H1 (cell line): Measurements from ENCODE around the gene MED29. TPM values are rescaled to one million over a fixed set of nuclear protein-coding genes. Genes with fewer than 3 reads are reported as not detected.

Source experiments
- CTCF ChIA-PET: fragments of 300-600 bp; sonication (Branson Sonifier 250); formaldehyde crosslinking; loops from one replicate; lab custom pipeline; 2021; ENCODE audit not compliant: partially characterized antibody; lab: Charles Lee
- POLR2A ChIA-PET: fragments of 300-600 bp; sonication (Branson Sonifier 250); formaldehyde crosslinking; loops from one replicate; lab custom pipeline; 2021; ENCODE audit warnings: inconsistent platforms; ENCODE audit not compliant: partially characterized antibody; lab: Charles Lee
- DNase-seq, 2 experiments: peaks; one replicate each; pipeline versions ENCODE4 v3.0.0 to v3.0.0-alpha.2; 2010 to 2022; ENCODE audit warnings: low spot score in 2 of 2, low read depth in 1 of 2, mixed read lengths in 1 of 2
- FAIRE-seq: peaks from 2 replicates; lab custom pipeline; 2011; peaks lifted over from hg19 to GRCh38; lab: Jason Lieb, UNC
- H2AFZ ChIP-seq: 2 replicates; pipeline ENCODE4 v1.8.1; 2012; ENCODE audit warnings: low read length, inconsistent platforms
- H2AK5ac ChIP-seq: 2 replicates; pipeline ENCODE4 v1.6.1; 2013; ENCODE audit warnings: low read depth, low read length
- H2BK120ac ChIP-seq: replicated peaks from 2 replicates; pipeline ENCODE3; 2013; ENCODE audit warnings: low read depth, low read length, inconsistent platforms
- H2BK12ac ChIP-seq: 2 replicates; pipeline ENCODE4 v1.6.1; 2013; ENCODE audit warnings: low read depth, low read length
- H2BK15ac ChIP-seq: 2 replicates; pipeline ENCODE4 v1.6.1; 2013; ENCODE audit warnings: low read length
- H2BK20ac ChIP-seq: 2 replicates; pipeline ENCODE4 v1.6.1; 2013; ENCODE audit warnings: low read length
- H2BK5ac ChIP-seq: 2 replicates; pipeline ENCODE4 v1.6.1; 2013; ENCODE audit warnings: low read depth, low read length
- H3K14ac ChIP-seq: 2 replicates; pipeline ENCODE4 v1.6.1; 2013; ENCODE audit warnings: inconsistent platforms; ENCODE audit not compliant: insufficient read length
- H3K18ac ChIP-seq: 2 replicates; pipeline ENCODE4 v1.6.1; 2013; ENCODE audit warnings: low read length; ENCODE audit errors: extremely low read depth
- H3K23ac ChIP-seq: 2 replicates; pipeline ENCODE4 v1.6.1; 2013; ENCODE audit warnings: inconsistent platforms; ENCODE audit not compliant: insufficient read length
- H3K23me2 ChIP-seq: 2 replicates; pipeline ENCODE4 v1.6.1; 2013; ENCODE audit warnings: low read depth, low read length
- H3K27ac ChIP-seq: 2 replicates; pipeline ENCODE4 v1.6.1; 2011; ENCODE audit warnings: low read depth, low read length, inconsistent platforms
- H3K27me3 ChIP-seq, 4 experiments: replicated peaks in 1 of 4; 1 replicate in 1 of 4; 2 replicates in 3 of 4; pipeline versions ENCODE4 v1.6.1 to v1.8.1; 2011 to 2013; ENCODE audit warnings: low read length in 3 of 4, mild to moderate bottlenecking in 3 of 4, inconsistent platforms in 2 of 4, mixed read lengths in 2 of 4, moderate library complexity in 1 of 4; ENCODE audit not compliant: control insufficient read depth in 3 of 4, insufficient read depth in 3 of 4; ENCODE audit errors: extremely low read depth in 1 of 4
- H3K36me3 ChIP-seq, 4 experiments: 2 replicates each; pipeline versions ENCODE4 v1.6.1 to v1.8.1; 2011 to 2013; ENCODE audit warnings: mild to moderate bottlenecking in 4 of 4, low read length in 3 of 4, moderate library complexity in 2 of 4, control low read depth in 1 of 4, inconsistent platforms in 1 of 4; ENCODE audit not compliant: insufficient read depth in 4 of 4, control insufficient read depth in 2 of 4
- H3K4ac ChIP-seq: replicated peaks from 2 replicates; pipeline ENCODE3; 2013; ENCODE audit warnings: low read length, low read depth, mixed read lengths, inconsistent platforms; ENCODE audit not compliant: insufficient read length
- H3K4me1 ChIP-seq, 4 experiments: replicated peaks in 1 of 4; 1 replicate in 1 of 4; 2 replicates in 3 of 4; pipeline versions ENCODE4 v1.6.1 to v1.8.1; 2011 to 2013; ENCODE audit warnings: low read length in 3 of 4, inconsistent platforms in 2 of 4, mixed read lengths in 1 of 4; ENCODE audit not compliant: insufficient read depth in 4 of 4, control insufficient read depth in 3 of 4
- H3K4me2 ChIP-seq, 2 experiments: 2 replicates each; pipeline versions ENCODE4 v1.6.1 to v1.8.1; 2011 to 2013; ENCODE audit warnings: low read depth in 2 of 2, low read length in 2 of 2, control low read depth in 1 of 2, inconsistent platforms in 1 of 2, mild to moderate bottlenecking in 1 of 2; ENCODE audit not compliant: insufficient read depth in 1 of 2
- H3K4me3 ChIP-seq, 4 experiments: fragments of 200-600, 300-600 bp in 1 of 4; sonication (generic), shearing (Covaris generic), sonication (Bioruptor Twin) in 1 of 4; 2 replicates each; pipeline versions ENCODE4 v1.5.1 to v1.8.1; 2011 to 2016; ENCODE audit warnings: low read length in 4 of 4, low read depth in 3 of 4, control low read depth in 2 of 4, inconsistent platforms in 2 of 4, mild to moderate bottlenecking in 2 of 4, mixed read lengths in 1 of 4, moderate library complexity in 1 of 4; ENCODE audit not compliant: insufficient read depth in 2 of 4; ENCODE audit errors: extremely low read depth in 1 of 4
- H3K56ac ChIP-seq: replicated peaks from 2 replicates; pipeline ENCODE3; 2013; ENCODE audit warnings: low read depth, mild to moderate bottlenecking, mixed read lengths, low read length, inconsistent platforms; ENCODE audit not compliant: insufficient read length
- H3K79me1 ChIP-seq: 2 replicates; pipeline ENCODE4 v1.6.1; 2013; ENCODE audit warnings: low read depth, low read length, control low read depth
- H3K79me2 ChIP-seq, 2 experiments: 2 replicates each; pipeline versions ENCODE4 v1.6.1 to v1.8.1; 2012 to 2013; ENCODE audit warnings: low read length in 2 of 2, mild to moderate bottlenecking in 2 of 2, inconsistent platforms in 1 of 2; ENCODE audit not compliant: insufficient read depth in 2 of 2, control insufficient read depth in 1 of 2
- H3K9ac ChIP-seq, 4 experiments: replicated peaks in 1 of 4; 1 replicate in 1 of 4; 2 replicates in 3 of 4; pipeline versions ENCODE4 v1.6.1 to v1.8.1; 2011 to 2013; ENCODE audit warnings: low read depth in 3 of 4, low read length in 3 of 4, control low read depth in 2 of 4, mild to moderate bottlenecking in 2 of 4, moderate library complexity in 2 of 4, inconsistent platforms in 1 of 4; ENCODE audit errors: extremely low read depth in 1 of 4
- H3K9me3 ChIP-seq, 2 experiments: 2 replicates each; pipeline versions ENCODE4 v1.6.1 to v1.8.1; 2012 to 2013; ENCODE audit warnings: mild to moderate bottlenecking in 2 of 2, moderate library complexity in 2 of 2, control low read depth in 1 of 2, inconsistent platforms in 1 of 2, low read depth in 1 of 2, low read length in 1 of 2, mixed read lengths in 1 of 2; ENCODE audit not compliant: insufficient read depth in 2 of 2
- H4K20me1 ChIP-seq, 2 experiments: replicated peaks in 1 of 2; 2 replicates each; pipeline versions ENCODE3 to v1.8.1; 2011 to 2013; ENCODE audit warnings: inconsistent platforms in 2 of 2, low read length in 2 of 2, mild to moderate bottlenecking in 1 of 2; ENCODE audit not compliant: insufficient read depth in 2 of 2, control insufficient read depth in 1 of 2
- H4K5ac ChIP-seq: 2 replicates; pipeline ENCODE4 v1.6.1; 2013; ENCODE audit warnings: low read length, low read depth, mixed read lengths, inconsistent platforms; ENCODE audit not compliant: insufficient read length
- H4K8ac ChIP-seq: 2 replicates; pipeline ENCODE4 v1.8.0; 2013; ENCODE audit warnings: mild to moderate bottlenecking, moderate library complexity, low read length, inconsistent platforms; ENCODE audit not compliant: insufficient read depth; ENCODE audit errors: extremely low read depth
- H4K91ac ChIP-seq: replicated peaks from 2 replicates; pipeline ENCODE3; 2013; ENCODE audit warnings: low read length, mixed read lengths, inconsistent platforms; ENCODE audit not compliant: insufficient read length
- CBX8 ChIP-seq: fragments of 300-800, 300-1000 bp; sonication (generic); IDR thresholded peaks from 2 replicates; pipeline ENCODE4 v1.7.1; 2016; ENCODE audit warnings: low read depth, low read length, borderline replicate concordance
- POLR2A ChIP-seq, 2 experiments: IDR thresholded peaks; 1 replicate in 1 of 2; 2 replicates in 1 of 2; pipeline ENCODE4 v1.6.1; 2011; ENCODE audit warnings: low read depth in 2 of 2, low read length in 2 of 2, mild to moderate bottlenecking in 2 of 2; ENCODE audit errors: control extremely low read depth in 1 of 2
- POLR2AphosphoS5 ChIP-seq: IDR thresholded peaks from 2 replicates; pipeline ENCODE4 v1.6.1; 2011; ENCODE audit warnings: low read depth, low read length
- SIRT6 ChIP-seq: IDR thresholded peaks from one replicate; pipeline ENCODE4 v1.7.1; 2012; ENCODE audit warnings: low read length, inconsistent platforms
- WGBS, 2 experiments: shearing (Covaris generic) in 1 of 2; methylation state at CpG; one replicate each; pipeline versions ENCODE4 v1.1.6 to v1.1.7; 2013 to 2015; ENCODE audit warnings: low lambda C conversion rate in 2 of 2, mixed read lengths in 2 of 2, inconsistent platforms in 1 of 2, low coverage in 1 of 2, missing lambda C conversion rate in 1 of 2; ENCODE audit not compliant: insufficient replicate concordance in 2 of 2, insufficient coverage in 1 of 2, insufficient read length in 1 of 2; ENCODE audit errors: extremely low coverage in 1 of 2, missing lambda C conversion rate in 1 of 2; 5-methylcytosine and 5-hydroxymethylcytosine counted together
- polyA plus RNA-seq, 7 experiments: library from polyadenylated mRNA; depleted of rRNA in 3 of 7; stranded (reverse) in 5 of 7; unstranded in 2 of 7; fragments of >200 nt in 5 of 7; fragments of 200-250 nt in 2 of 7; gene quantifications; 1 replicate in 5 of 7; 2 replicates in 1 of 7; 4 replicates in 1 of 7; pipeline versions ENCODE4 v1.2.1 to v1.2.3, GENCODE V29; 2011 to 2013; ENCODE audit warnings: missing spikeins in 2 of 7, mixed read lengths in 2 of 7
- total RNA-seq: library from RNA; stranded (reverse); fragmentation: NEBNext Ultra II Directional; extraction: Animal tissue kit (Norgen Biotek cat#: 25700); gene quantifications from 2 replicates; pipeline ENCODE4 v1.2.1, GENCODE V29; 2021

Gene MED29
- total and polyA plus RNA-seq, 2 of the 8 experiments (the other 6 are each of a cell fraction or from before 2014, with no cell fraction given) = 31.1 to 52.5 TPM

- no peak overlapping the region for H3K9ac ChIP-seq
- H3K9me3 ChIP-seq = no peaks in the 10 kb centered on the region
- peak overlapping the region in 2 of 4 experiments; percentile 94 to 97; a peak in 4 of 8 replicates for H3K4me3 ChIP-seq
- 44% methylated on average over 9 of the region's 9 CpGs; no CpG with 5 or more reads in 1 of the 2 experiments for WGBS, 2 experiments
- H3K27ac ChIP-seq = no peak overlapping the region
- H3K36me3 ChIP-seq = peaks cover 0 to 8% (median 0%) of the 10 kb centered on the region in 4 experiments; a peak in 2 of 8 replicates
- no peak overlapping the region for H4K91ac ChIP-seq
- ChIA-PET CTCF (interaction anchor here (0.6 to 2.3 kb wide), 21 partner anchors 11 to 232 kb away, joined by 3 to 128 read pairs (median 4); partner anchors contain the start of genes MED29, PAF1 and RPS16), POLR2A (interaction anchor here (0.7 to 25.7 kb wide), 11 partner anchors 10 to 123 kb away, joined by 3 to 1154 read pairs (median 4); partner anchors contain the start of genes MED29, PAF1, RPS16 and SUPT5H)
- DNase-seq (peak in 1 of 2 experiments; percentile 52), FAIRE-seq (no peak)
- peaks cover 10 to 42% (median 21%) of the 10 kb centered on the region in 4 experiments; a peak in 6 of 7 replicates for H3K4me1 ChIP-seq
- H3K23me2 ChIP-seq = peaks cover 21% of the 10 kb centered on the region
- H3K14ac ChIP-seq = no peak overlapping the region
- peak overlapping the region; percentile 61; the same call in 1 of the 2 replicates for H2BK20ac ChIP-seq
- H3K79me1 ChIP-seq = no peaks in the 10 kb centered on the region
- H2BK120ac ChIP-seq = no peak overlapping the region
- H2BK5ac ChIP-seq = peak overlapping the region; percentile 0; the same call in 1 of the 2 replicates
- H2AFZ ChIP-seq = no peak overlapping the region
- peak overlapping the region; percentile 9; the same call in 1 of the 2 replicates for H3K18ac ChIP-seq
- H3K79me2 ChIP-seq = peaks cover 6 to 37% of the 10 kb centered on the region in 2 experiments; a peak in 3 of 4 replicates
- peaks cover 5 to 22% of the 10 kb centered on the region in 2 experiments for H4K20me1 ChIP-seq
- no peaks in the 10 kb centered on the region for H3K27me3 ChIP-seq
- H4K8ac ChIP-seq = no peak overlapping the region
- H4K5ac ChIP-seq = no peak overlapping the region
- H3K4me2 ChIP-seq = peak overlapping the region; percentile 78 to 84; a peak in 3 of 4 replicates
- no peak for TF ChIP-seq SIRT6
- TF ChIP-seq POLR2A (IDR thresholded peaks at IDR 0.05; ENCODE audit: control extremely low read depth in 1 of 2, low read depth in 2 of 2, low read length in 2 of 2) = peak in 1 of 2 experiments; percentile 13; a peak in 1 of 3 replicates
- TF ChIP-seq CBX8 = no peak
- peak; percentile 88 for TF ChIP-seq POLR2AphosphoS5
- TF ChIP-seq, all 59 proteins: peak for 2
- Histone ChIP-seq H2BK12ac (peak overlapping the region; percentile 96; the same call in 1 of the 2 replicates), H3K4ac (no peak overlapping the region), H2BK15ac (peak overlapping the region; percentile 83), H3K56ac (no peak overlapping the region), H3K23ac (no peak overlapping the region), H2AK5ac (peak overlapping the region; percentile 67; the same call in 1 of the 2 replicates)
Measured at GRCh38 chr19:39411081-39411831, 20.1 kb downstream of the MED29 start.
